Heart left ventricle (tissue), 13 donors: ENCODE measurements around the gene RGS12.

Experiments
- POLR2A ChIP-seq, 2 donors: fragments of 450-650 bp; IDR thresholded peaks; one replicate each; pipeline ENCODE4 v1.6.1; 2017; ENCODE audit warnings: antibody characterized with exemption in 2 of 2, mild to moderate bottlenecking in 2 of 2, moderate library complexity in 2 of 2
- TF ChIP-seq, protein P1 (sequence below), 12 donors: fragments of 200-600 bp; sonication (generic) in 4 of 12; IDR thresholded peaks; one replicate each; pipeline versions ENCODE4 v1.5.0 to v1.8.0; 2018 to 2022; ENCODE audit warnings: antibody characterized with exemption in 12 of 12, mild to moderate bottlenecking in 5 of 12
- donor health status: ischemic (EF 13 %, LVEDD 7.1; RV severe dilation, severe dysfunction).
- donor health status: DM: no; HTN: yes; CAD: no.
- donor health status: DM: no; HTN: no; CAD: no.
- donor health status: ischemic (EF 25% LVEDD 6.9; RV normal size, moderate dysfunction).
- donor health status: ischemic (EF 25% LVEDD 5.7; RV mildly dilated, moderate dysfunction).
- donor health status: ischemic (EF 35%, LVEDD 5.7; RV mildly dilated, moderate dysfunction).
- donor health status: nonischemic (EF 11% LVEDD 7.7; RV severe dilation, severe dysfunction).
- donor health status: DM: yes; HTN: yes; CAD: no.
- donor health status: PGD.
- donor health status: ischemic (EF 29% LVEDD 5.4; RV normal size, mild dysfunction).
- donor health status: nonischemic (EF 23%, LVEDD 6.1; RV moderate dilation, normal function).

DNA sequence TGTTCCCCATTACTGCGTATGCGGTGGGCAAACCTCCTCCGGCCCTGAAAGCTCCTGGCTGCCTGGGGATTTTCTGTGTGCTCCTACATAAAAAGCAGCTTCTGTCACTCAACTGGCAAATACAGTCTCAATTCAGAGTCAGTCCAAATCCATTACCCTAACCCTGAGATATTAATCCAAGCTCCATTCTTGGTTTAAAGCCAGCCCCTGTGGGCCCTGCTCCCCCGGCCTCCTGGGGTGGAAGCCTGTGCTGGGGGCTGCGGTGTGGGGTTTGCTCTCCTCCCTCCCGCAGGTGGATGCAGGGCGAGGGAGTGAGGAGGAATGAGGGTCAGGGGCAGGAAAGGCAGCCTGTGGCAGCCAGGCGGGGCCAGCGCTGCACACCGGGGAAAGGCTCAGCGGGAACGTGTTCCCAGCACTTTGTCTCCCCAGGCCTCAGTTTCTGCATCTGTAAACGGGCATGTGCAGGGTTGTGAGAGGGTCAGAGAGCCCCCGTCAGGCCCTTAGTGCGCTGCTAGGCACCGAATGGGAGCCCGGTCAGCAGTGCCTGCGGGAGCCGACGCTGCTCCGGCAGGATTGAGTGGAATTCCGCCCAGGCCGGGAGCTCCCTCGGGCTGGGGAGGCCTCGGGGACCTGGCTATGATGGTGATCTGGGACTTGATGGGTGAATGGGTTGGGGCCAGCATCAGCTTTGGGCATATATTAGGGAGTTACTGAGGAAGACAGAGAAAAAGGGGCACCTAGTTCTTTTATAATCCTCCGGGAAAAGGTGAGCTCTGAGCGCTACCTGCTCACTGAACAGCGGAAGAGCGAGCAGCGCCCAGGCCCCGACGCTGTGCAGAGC lies 6.3 kb upstream of the RGS12 start:
- TF ChIP-seq POLR2A (IDR thresholded peaks at IDR 0.05): no peak
- TF ChIP-seq, protein P1, sequence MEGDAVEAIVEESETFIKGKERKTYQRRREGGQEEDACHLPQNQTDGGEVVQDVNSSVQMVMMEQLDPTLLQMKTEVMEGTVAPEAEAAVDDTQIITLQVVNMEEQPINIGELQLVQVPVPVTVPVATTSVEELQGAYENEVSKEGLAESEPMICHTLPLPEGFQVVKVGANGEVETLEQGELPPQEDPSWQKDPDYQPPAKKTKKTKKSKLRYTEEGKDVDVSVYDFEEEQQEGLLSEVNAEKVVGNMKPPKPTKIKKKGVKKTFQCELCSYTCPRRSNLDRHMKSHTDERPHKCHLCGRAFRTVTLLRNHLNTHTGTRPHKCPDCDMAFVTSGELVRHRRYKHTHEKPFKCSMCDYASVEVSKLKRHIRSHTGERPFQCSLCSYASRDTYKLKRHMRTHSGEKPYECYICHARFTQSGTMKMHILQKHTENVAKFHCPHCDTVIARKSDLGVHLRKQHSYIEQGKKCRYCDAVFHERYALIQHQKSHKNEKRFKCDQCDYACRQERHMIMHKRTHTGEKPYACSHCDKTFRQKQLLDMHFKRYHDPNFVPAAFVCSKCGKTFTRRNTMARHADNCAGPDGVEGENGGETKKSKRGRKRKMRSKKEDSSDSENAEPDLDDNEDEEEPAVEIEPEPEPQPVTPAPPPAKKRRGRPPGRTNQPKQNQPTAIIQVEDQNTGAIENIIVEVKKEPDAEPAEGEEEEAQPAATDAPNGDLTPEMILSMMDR (IDR thresholded peaks at IDR 0.05): no peak
